ENCODE data around the gene SGSH.

SGSH gene

GRCh38 chr17:80164185-80164584, 55.9 kb downstream of the SGSH start:
- Mint-ChIP-seq H3K27ac (no peak overlapping the region), H3K36me3 (peaks cover 2% of the 10 kb centered on the region), H3K27me3 (peaks cover 28% of the 10 kb centered on the region), H3K4me1 (peaks cover 2% of the 10 kb centered on the region), H3K9me3 (peaks cover 3% of the 10 kb centered on the region), H3K4me3 (no peak overlapping the region)
- ATAC-seq (ENCODE audit: low read depth), result no peak
- DNase-seq (ENCODE audit: low spot score in 2 of 2), result no peak

- Mint-ChIP-seq H3K27ac (no peak overlapping the region), H3K36me3 (peaks cover 2% of the 10 kb centered on the region), H3K27me3 (peaks cover 23% of the 10 kb centered on the region), H3K4me3 (no peak overlapping the region), H3K4me1 (peaks cover 2% of the 10 kb centered on the region), H3K9me3 (no peaks in the 10 kb centered on the region)
- ATAC-seq (ENCODE audit: low read depth) (no peak), DNase-seq (ENCODE audit: low spot score in 2 of 2) (no peak)
Observed at GRCh38 chr17:80163336-80163735, 56.8 kb downstream of the SGSH start.

- H3K4me1 Mint-ChIP-seq, result peaks cover 2% of the 10 kb centered on the region
- no peak for ATAC-seq (ENCODE audit: low read depth)
- no peak overlapping the region for H3K27ac Mint-ChIP-seq
Observed at GRCh38 chr17:80160536-80160935, 59.6 kb downstream of the SGSH start.

More at GRCh38 chr17:80160536-80160935, 59.6 kb downstream of the SGSH start:
- no peak overlapping the region for H3K4me3 Mint-ChIP-seq
- H3K36me3 Mint-ChIP-seq, result peaks cover 2% of the 10 kb centered on the region
- no peak for DNase-seq (ENCODE audit: low spot score in 2 of 2)
- H3K27me3 Mint-ChIP-seq, result peaks cover 18% of the 10 kb centered on the region
- H3K9me3 Mint-ChIP-seq, result peaks cover 4% of the 10 kb centered on the region

Measured in memory B cell (primary cell).